HG02610 (cell line): ENCODE measurements around the gene TYR.
"Not testable (repeated sequence)": the region's sequence is repeated elsewhere in the genome, so short reads cannot be mapped to it uniquely, and the experiment has no call there.

Source experiments
- ATAC-seq: cut with Tn5 transposase; IDR thresholded peaks from one replicate; pipeline ENCODE4 v1.9.1; 2021; ENCODE audit warnings: mild to moderate bottlenecking, moderate library complexity; ENCODE audit not compliant: unreplicated experiment

Gene TYR

GRCh38 chr11:89342880-89343572, 165.4 kb downstream of the TYR start:
- not testable (repeated sequence) for ATAC-seq
